SK-N-MC (cell line): ENCODE measurements around the gene ENPP7.

Experiments used
- EZH2 ChIP-seq: fragments of 200-600 bp; sonication (generic); IDR thresholded peaks from one replicate; pipeline ENCODE4 v1.6.1; 2017; ENCODE audit warnings: antibody characterized with exemption
- POLR2AphosphoS5 ChIP-seq: IDR thresholded peaks from 2 replicates; pipeline ENCODE4 v1.6.1; 2012; ENCODE audit warnings: mild to moderate bottlenecking, low read depth, low read length, borderline replicate concordance

GRCh38 chr17:79781736-79782575, 51.2 kb downstream of the ENPP7 start:
- no peak for TF ChIP-seq EZH2
- TF ChIP-seq POLR2AphosphoS5: peak; percentile 22; the same call in 1 of the 2 replicates
